IgD-negative memory B cell (primary cell): ENCODE measurements around the gene HSD17B1. TPM values are rescaled to one million over a fixed set of nuclear protein-coding genes. Genes with fewer than 3 reads are reported as not detected.
"Not testable (repeated sequence)": the region's sequence is repeated elsewhere in the genome, so short reads cannot be mapped to it uniquely, and the experiment has no call there.

Source experiments
- H3K27ac Mint-ChIP-seq, 3 donors: one replicate each; pipeline ENCODE4 v1.8.0; 2020 to 2022; ENCODE audit warnings: mild to moderate bottlenecking in 3 of 3, mixed read lengths in 3 of 3, moderate library complexity in 1 of 3
- H3K27me3 Mint-ChIP-seq: one replicate; pipeline ENCODE4 v1.8.0; 2021; ENCODE audit warnings: mixed read lengths
- H3K36me3 Mint-ChIP-seq: one replicate; pipeline ENCODE4 v1.8.0; 2020; ENCODE audit warnings: mild to moderate bottlenecking, mixed read lengths
- H3K4me1 Mint-ChIP-seq, 3 donors: one replicate each; pipeline ENCODE4 v1.8.0; 2020 to 2022; ENCODE audit warnings: mixed read lengths in 3 of 3, mild to moderate bottlenecking in 1 of 3
- H3K4me3 Mint-ChIP-seq, 4 donors: one replicate each; pipeline ENCODE4 v1.8.0; 2020 to 2022; ENCODE audit warnings: mild to moderate bottlenecking in 4 of 4, mixed read lengths in 4 of 4, moderate library complexity in 3 of 4
- H3K9me3 Mint-ChIP-seq, 3 donors: one replicate each; pipeline ENCODE4 v1.8.0; 2020 to 2021; ENCODE audit warnings: mixed read lengths in 3 of 3, mild to moderate bottlenecking in 1 of 3
- polyA plus RNA-seq: library from polyadenylated mRNA; unstranded; fragments of 300-500 nt; fragmentation: Illumina TruSeq; gene quantifications from one replicate; pipeline ENCODE4 v1.2.3, GENCODE V29; 2021

Gene HSD17B1
- polyA plus RNA-seq, 1 donor from 2014 or later, result 0.39 TPM

DNA sequence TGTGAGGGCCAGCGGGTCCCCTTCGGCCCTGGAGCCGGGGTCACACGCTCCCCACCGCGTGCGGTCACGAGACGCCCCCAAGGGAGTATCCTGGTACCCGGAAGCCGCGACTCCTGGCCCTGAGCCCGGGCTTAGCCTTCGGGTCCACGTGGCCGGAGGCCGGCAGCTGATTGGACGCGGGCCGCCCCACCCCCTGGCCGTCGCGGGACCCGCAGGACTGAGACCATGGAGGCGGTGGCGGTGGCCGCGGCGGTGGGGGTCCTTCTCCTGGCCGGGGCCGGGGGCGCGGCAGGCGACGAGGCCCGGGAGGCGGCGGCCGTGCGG lies 16.7 kb upstream of the HSD17B1 start, which contains the start of gene NAGLU:
NAGLU (plus strand) TSS at position 194 of the 324 bp plus-strand sequence; CDS start at position 226, 32 bp downstream.
- Mint-ChIP-seq H3K4me3 (peak within 1 kb of the TSS; percentile 86 to 94 (median 90)), H3K36me3 (no peaks in the 10 kb centered on the region), H3K9me3 (no peaks in the 10 kb centered on the region), H3K4me1 (peaks cover 20 to 24% (median 23%) of the 10 kb centered on the region in 3 donors), H3K27ac (peak within 1 kb of the TSS; percentile 81 to 97 (median 95)), H3K27me3 (no peaks in the 10 kb centered on the region)

DNA sequence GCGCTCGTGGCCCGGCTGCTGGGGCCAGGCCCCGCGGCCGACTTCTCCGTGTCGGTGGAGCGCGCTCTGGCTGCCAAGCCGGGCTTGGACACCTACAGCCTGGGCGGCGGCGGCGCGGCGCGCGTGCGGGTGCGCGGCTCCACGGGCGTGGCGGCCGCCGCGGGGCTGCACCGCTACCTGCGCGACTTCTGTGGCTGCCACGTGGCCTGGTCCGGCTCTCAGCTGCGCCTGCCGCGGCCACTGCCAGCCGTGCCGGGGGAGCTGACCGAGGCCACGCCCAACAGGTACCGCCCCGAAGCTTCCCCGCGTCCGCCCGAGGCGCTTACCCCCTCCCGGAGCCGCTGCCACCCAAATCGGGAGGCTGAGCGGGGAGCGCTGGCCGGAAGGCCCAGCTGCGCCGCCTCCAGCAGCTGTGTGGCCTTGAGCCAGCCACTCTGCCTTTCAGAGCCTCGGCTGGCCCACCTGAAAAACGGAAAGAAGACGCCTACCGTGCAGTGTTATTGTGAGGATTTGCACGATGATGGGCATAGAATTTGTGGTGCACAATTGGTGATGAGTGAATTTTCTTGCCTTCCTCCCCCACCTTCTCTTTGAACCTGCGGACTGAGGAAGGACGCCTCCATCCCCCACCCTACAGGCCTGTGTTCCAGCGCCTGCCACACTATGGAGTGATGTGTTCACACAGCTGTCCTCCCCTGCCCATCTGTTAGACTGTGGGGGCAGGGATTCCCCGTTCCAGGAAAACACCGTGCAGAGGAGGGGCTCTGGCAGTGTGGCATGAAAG lies 16.2 kb upstream of the HSD17B1 start:
- Mint-ChIP-seq H3K4me1 (peaks cover 20 to 21% (median 21%) of the 10 kb centered on the region in 3 donors), H3K27me3 (no peaks in the 10 kb centered on the region), H3K4me3 (peak overlapping the region; percentile 86 to 94 (median 90)), H3K27ac (peak overlapping the region in 2 of 3 donors; percentile 50 to 81), H3K9me3 (no peaks in the 10 kb centered on the region), H3K36me3 (no peaks in the 10 kb centered on the region)

DNA sequence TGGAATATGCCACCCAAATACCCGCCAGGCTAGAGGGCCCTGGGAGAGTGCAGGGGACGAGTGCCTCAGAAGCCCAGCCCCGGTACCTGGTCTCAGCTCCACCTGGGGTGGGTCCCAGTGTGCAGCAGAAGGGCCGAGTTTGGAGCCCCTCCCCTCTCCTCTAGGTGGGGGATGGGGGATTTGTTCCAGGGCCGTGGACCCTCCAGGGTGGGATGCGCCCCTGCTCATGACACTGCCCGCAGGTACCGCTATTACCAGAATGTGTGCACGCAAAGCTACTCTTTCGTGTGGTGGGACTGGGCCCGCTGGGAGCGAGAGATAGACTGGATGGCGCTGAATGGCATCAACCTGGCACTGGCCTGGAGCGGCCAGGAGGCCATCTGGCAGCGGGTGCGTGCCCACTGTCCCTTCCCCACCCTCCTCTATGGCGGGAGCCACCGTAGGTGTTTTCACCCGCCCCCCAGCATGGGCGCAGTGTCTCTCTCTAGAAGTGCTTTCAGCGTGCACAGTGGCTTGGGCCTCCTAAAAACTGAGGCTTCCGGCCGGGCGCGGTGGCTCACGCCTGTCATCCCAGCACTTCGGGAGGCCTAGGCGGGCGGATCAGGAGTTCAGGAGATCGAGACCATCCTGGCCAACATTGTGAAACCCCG lies 15.4 kb upstream of the HSD17B1 start:
- H3K27ac Mint-ChIP-seq, result peak overlapping the region in 2 of 3 donors; percentile 49 to 50

GRCh38 chr17:42537826-42538451 lies 14.8 kb upstream of the HSD17B1 start:
- Mint-ChIP-seq H3K9me3 (no peaks in the 10 kb centered on the region), H3K4me3 (peak overlapping the region; percentile 52 to 87 (median 64)), H3K27me3 (no peaks in the 10 kb centered on the region), H3K27ac (peak overlapping the region in 1 of 3 donors; percentile 10), H3K4me1 (peaks cover 16 to 18% (median 17%) of the 10 kb centered on the region in 3 donors), H3K36me3 (no peaks in the 10 kb centered on the region)

More for the DNA sequence above, 15.4 kb upstream of the HSD17B1 start:
- Mint-ChIP-seq H3K27me3 (no peaks in the 10 kb centered on the region), H3K4me3 (peak overlapping the region; percentile 86 to 94 (median 89)), H3K36me3 (no peaks in the 10 kb centered on the region), H3K4me1 (peaks cover 16 to 18% (median 17%) of the 10 kb centered on the region in 3 donors), H3K9me3 (no peaks in the 10 kb centered on the region)

DNA sequence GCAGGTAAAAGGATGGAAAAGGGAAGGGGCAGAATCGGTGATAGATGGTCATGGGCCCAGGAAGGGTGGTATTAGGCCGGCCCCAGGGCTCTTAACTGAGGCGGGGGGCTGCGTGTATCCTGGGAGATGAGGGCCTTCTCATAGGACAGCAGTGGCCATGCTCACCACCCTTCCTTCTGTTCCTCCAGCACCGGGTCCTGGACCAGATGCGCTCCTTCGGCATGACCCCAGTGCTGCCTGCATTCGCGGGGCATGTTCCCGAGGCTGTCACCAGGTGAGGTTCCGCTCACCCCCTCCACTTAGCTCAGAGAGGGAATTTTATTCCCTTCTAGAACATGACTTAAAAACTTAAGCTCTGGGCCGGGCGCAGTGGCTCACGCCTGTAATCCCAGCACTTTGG lies 14.2 kb upstream of the HSD17B1 start:
- H3K4me3 Mint-ChIP-seq, result peak overlapping the region in 1 of 4 donors; percentile 74
- no peaks in the 10 kb centered on the region for H3K36me3 Mint-ChIP-seq
- no peaks in the 10 kb centered on the region for H3K9me3 Mint-ChIP-seq
- peaks cover 16 to 18% (median 17%) of the 10 kb centered on the region in 3 donors for H3K4me1 Mint-ChIP-seq
- H3K27me3 Mint-ChIP-seq, result no peaks in the 10 kb centered on the region
- H3K27ac Mint-ChIP-seq, result no peak overlapping the region

- Mint-ChIP-seq H3K4me1 (peaks cover 12 to 14% (median 13%) of the 10 kb centered on the region in 3 donors), H3K4me3 (peak overlapping the region in 1 of 4 donors; percentile 69)
- not testable (repeated sequence) for H3K27me3 Mint-ChIP-seq, H3K27ac Mint-ChIP-seq, H3K9me3 Mint-ChIP-seq, H3K36me3 Mint-ChIP-seq
These were observed 12.2 kb upstream of the HSD17B1 start for GRCh38 chr17:42540558-42540957.

DNA sequence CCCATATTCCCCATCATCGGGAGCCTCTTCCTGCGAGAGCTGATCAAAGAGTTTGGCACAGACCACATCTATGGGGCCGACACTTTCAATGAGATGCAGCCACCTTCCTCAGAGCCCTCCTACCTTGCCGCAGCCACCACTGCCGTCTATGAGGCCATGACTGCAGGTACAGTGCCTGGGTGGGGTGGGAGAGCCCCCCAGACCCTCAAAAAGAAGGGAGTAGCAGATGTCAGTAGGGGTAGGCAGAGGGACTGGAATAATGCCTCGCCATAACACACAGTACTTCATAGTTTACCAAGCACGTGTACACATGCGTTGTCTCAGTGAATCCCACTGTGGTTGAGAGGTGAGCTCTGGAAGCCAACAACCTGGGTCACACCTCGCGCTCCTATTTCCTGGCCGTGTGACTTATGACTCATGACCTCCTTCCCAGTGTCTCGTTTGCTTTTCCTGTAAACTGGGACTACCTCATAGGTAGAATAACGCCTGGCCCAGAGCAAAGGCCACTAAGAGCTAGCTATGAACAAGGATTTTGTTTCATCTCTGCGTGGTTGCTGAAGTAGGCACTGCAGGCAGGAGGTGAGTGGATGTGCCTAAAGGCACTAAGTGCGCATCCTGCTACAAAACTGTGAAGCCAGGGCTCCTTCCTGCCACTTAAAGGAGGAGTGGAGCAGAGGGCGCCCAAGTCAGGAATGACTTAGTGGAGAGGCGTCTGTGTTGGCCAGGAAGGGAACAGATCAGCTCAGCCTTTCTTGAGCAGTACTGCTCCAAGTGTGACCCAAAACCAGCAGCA lies 11.5 kb upstream of the HSD17B1 start:
- no peaks in the 10 kb centered on the region for H3K36me3 Mint-ChIP-seq
- H3K27me3 Mint-ChIP-seq, result no peaks in the 10 kb centered on the region
- H3K27ac Mint-ChIP-seq, result peak overlapping the region; percentile 48 to 86 (median 63)
- H3K4me3 Mint-ChIP-seq, result peak overlapping the region in 1 of 4 donors; percentile 69
- peaks cover 9 to 11% (median 10%) of the 10 kb centered on the region in 3 donors for H3K4me1 Mint-ChIP-seq
- no peaks in the 10 kb centered on the region for H3K9me3 Mint-ChIP-seq

DNA sequence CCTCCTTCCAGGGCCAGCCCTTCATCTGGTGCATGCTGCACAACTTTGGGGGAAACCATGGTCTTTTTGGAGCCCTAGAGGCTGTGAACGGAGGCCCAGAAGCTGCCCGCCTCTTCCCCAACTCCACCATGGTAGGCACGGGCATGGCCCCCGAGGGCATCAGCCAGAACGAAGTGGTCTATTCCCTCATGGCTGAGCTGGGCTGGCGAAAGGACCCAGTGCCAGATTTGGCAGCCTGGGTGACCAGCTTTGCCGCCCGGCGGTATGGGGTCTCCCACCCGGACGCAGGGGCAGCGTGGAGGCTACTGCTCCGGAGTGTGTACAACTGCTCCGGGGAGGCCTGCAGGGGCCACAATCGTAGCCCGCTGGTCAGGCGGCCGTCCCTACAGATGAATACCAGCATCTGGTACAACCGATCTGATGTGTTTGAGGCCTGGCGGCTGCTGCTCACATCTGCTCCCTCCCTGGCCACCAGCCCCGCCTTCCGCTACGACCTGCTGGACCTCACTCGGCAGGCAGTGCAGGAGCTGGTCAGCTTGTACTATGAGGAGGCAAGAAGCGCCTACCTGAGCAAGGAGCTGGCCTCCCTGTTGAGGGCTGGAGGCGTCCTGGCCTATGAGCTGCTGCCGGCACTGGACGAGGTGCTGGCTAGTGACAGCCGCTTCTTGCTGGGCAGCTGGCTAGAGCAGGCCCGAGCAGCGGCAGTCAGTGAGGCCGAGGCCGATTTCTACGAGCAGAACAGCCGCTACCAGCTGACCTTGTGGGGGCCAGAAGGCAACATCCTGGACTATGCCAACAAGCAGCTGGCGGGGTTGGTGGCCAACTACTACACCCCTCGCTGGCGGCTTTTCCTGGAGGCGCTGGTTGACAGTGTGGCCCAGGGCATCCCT lies 9.3 kb upstream of the HSD17B1 start:
- Mint-ChIP-seq H3K4me3 (no peak overlapping the region), H3K4me1 (peaks cover 0 to 4% (median 0%) of the 10 kb centered on the region in 3 donors), H3K27me3 (no peaks in the 10 kb centered on the region), H3K36me3 (no peaks in the 10 kb centered on the region), H3K9me3 (no peaks in the 10 kb centered on the region), H3K27ac (peak overlapping the region in 1 of 3 donors; percentile 57)

- Mint-ChIP-seq H3K36me3 (no peaks in the 10 kb centered on the region), H3K9me3 (no peaks in the 10 kb centered on the region), H3K27ac (peak overlapping the region in 1 of 3 donors; percentile 14), H3K4me3 (peak overlapping the region in 1 of 4 donors; percentile 12), H3K27me3 (no peaks in the 10 kb centered on the region), H3K4me1 (peaks cover 4 to 9% (median 4%) of the 10 kb centered on the region in 3 donors)
These were observed 7.8 kb upstream of the HSD17B1 start for GRCh38 chr17:42544874-42545283.

DNA sequence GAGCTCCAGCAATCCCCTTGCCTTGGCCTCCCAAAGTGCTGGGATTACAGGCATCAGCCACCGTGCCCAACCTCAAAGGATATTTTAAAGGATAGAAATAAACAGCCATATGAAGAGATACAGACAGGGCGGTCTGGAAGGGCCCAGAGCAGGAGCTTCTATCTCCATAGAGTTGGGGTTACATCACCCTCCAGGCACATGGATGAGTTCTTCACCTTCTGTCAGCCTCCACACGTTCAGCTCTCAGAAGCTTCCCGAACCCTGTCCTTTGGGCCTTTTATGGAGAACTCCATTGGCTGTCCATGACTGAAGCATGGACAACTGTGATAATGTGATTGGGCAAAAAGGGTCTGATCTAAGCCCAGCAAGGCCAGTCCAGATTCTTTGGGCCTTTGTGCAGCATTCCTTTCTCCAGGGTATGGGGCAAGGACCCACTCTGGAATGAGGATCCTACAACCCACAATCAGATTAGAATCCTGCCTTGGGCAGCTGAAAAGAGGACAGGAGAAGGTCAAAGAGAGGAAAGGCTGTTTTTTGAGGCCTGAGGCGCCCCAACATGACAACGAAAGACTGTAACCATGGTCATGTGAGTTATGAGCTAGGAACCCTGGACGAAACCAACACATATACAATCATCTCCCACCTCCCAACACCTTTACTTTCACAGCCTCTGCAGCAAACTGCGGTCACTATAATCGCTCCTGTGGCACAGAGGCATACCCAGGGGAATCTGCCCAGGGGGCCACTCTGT lies 6.8 kb upstream of the HSD17B1 start:
- H3K9me3 Mint-ChIP-seq, H3K36me3 Mint-ChIP-seq, H3K4me1 Mint-ChIP-seq, H3K27me3 Mint-ChIP-seq, H3K27ac Mint-ChIP-seq, H3K4me3 Mint-ChIP-seq: not testable (repeated sequence)

DNA sequence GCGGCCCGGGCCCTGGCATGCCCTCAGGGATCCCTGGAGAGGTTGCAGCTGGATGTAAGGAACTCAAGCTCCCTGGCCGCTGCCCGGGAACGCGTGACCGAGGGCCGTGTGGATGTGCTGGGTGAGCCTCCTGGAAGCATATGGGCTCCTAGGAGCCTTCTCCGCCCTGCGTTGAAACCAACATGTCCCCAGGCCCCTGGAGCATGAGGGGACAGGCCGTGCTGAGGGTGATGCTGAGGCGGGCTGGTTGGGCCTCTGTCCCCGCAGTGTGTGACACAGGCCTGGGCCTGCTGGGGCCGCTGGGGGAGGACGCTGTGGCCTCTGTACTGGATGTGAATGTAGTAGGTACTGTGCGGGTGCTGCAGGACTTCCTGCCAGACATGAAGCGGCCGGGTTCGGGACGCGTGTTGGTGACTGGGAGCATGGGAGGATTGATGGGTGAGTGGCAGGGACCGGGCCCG lies 5.7 kb upstream of the HSD17B1 start:
- no peak overlapping the region for H3K27ac Mint-ChIP-seq
- peaks cover 5 to 9% (median 7%) of the 10 kb centered on the region in 3 donors for H3K4me1 Mint-ChIP-seq
- H3K4me3 Mint-ChIP-seq, result peak overlapping the region in 2 of 4 donors; percentile 74 to 83
- no peaks in the 10 kb centered on the region for H3K36me3 Mint-ChIP-seq
- H3K27me3 Mint-ChIP-seq, result no peaks in the 10 kb centered on the region
- H3K9me3 Mint-ChIP-seq, result no peaks in the 10 kb centered on the region

DNA sequence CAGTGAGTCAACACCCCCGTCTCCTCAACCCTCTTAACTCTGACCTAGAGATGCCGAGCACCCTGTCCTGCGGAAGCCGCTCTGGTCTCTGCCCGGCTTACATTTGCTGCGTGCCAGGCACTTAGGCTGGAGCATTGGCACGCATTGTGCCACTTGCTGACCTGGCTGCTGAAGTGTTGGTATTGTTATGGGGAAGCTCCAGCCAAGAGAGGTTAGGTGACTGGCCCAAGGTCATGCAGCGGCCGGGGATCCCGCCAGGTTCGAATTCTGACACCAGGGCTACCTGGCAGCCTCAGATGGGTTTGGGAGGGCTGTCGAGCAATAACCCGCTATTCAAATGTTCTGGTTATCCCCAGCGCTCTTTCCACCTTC lies 5.0 kb upstream of the HSD17B1 start:
- peaks cover 7 to 9% (median 7%) of the 10 kb centered on the region in 3 donors for H3K4me1 Mint-ChIP-seq
- no peaks in the 10 kb centered on the region for H3K27me3 Mint-ChIP-seq
- H3K36me3 Mint-ChIP-seq, result no peaks in the 10 kb centered on the region
- H3K27ac Mint-ChIP-seq, result no peak overlapping the region
- peak overlapping the region in 1 of 4 donors; percentile 83 for H3K4me3 Mint-ChIP-seq
- no peaks in the 10 kb centered on the region for H3K9me3 Mint-ChIP-seq
